GM12872 (cell line): Measurements from ENCODE around the gene KRTAP10-7.
A peak's percentile ranks its signal among the peaks of the same experiment; 100 is the strongest.

Experiments
- CTCF ChIP-seq: IDR thresholded peaks from 3 replicates; pipeline ENCODE4 v1.5.1; 2011; ENCODE audit warnings: low read depth, mild to moderate bottlenecking, low read length, moderate library complexity; ENCODE audit not compliant: insufficient read depth

The KRTAP10-7 gene

GRCh38 chr21:44614161-44614631, 13.8 kb downstream of the KRTAP10-7 start:
- no peak for TF ChIP-seq CTCF

GRCh38 chr21:44614961-44615391, 14.6 kb downstream of the KRTAP10-7 start:
- no peak for TF ChIP-seq CTCF

- no peak for TF ChIP-seq CTCF
Measured at GRCh38 chr21:44615466-44615865, 15.1 kb downstream of the KRTAP10-7 start.

- TF ChIP-seq CTCF: no peak
Measured at GRCh38 chr21:44615911-44616590, 15.7 kb downstream of the KRTAP10-7 start.

GRCh38 chr21:44616591-44616926, 16.2 kb downstream of the KRTAP10-7 start:
- TF ChIP-seq CTCF: no peak

GRCh38 chr21:44617071-44617501, 16.7 kb downstream of the KRTAP10-7 start:
- TF ChIP-seq CTCF: no peak

- 0 out of 3 replicates have a peak, but pooled peaks have one; percentile 28 for TF ChIP-seq CTCF
Measured at GRCh38 chr21:44618504-44618903, 18.1 kb downstream of the KRTAP10-7 start.
